BLaER1 treated with 17β-estradiol and CSF1 and Interleukin-3, amounts not matched to agents 10 nM and 100 nM (cell line): Measurements from ENCODE around the gene UBE2U.
A peak's percentile ranks its signal among the peaks of the same experiment; 100 is the strongest.
"Not testable (repeated sequence)": the region's sequence is repeated elsewhere in the genome, so short reads cannot be mapped to it uniquely, and the experiment has no call there.

Experiments
- H3K27ac ChIP-seq, 11 experiments: shearing (Covaris generic); formaldehyde crosslinking; 2 replicates each; pipeline ENCODE4 v1.8.1; 2022
- H3K27me3 ChIP-seq, 11 experiments: shearing (Covaris generic); formaldehyde crosslinking; 2 replicates each; pipeline ENCODE4 v1.8.1; 2022
- H3K36me3 ChIP-seq, 11 experiments: shearing (Covaris generic); formaldehyde crosslinking; 2 replicates each; pipeline ENCODE4 v1.8.1; 2022
- H3K4me1 ChIP-seq, 10 experiments: shearing (Covaris generic); formaldehyde crosslinking; 2 replicates each; pipeline ENCODE4 v1.8.1; 2022
- H3K4me2 ChIP-seq, 11 experiments: shearing (Covaris generic); formaldehyde crosslinking; 2 replicates each; pipeline ENCODE4 v1.8.1; 2022
- H3K4me3 ChIP-seq, 10 experiments: shearing (Covaris generic); formaldehyde crosslinking; 2 replicates each; pipeline ENCODE4 v1.8.1; 2022
- H3K9ac ChIP-seq, 11 experiments: shearing (Covaris generic); formaldehyde crosslinking; 2 replicates each; pipeline ENCODE4 v1.8.1; 2022
- H3K9me3 ChIP-seq, 11 experiments: shearing (Covaris generic); formaldehyde crosslinking; replicated peaks in 1 of 11; 2 replicates each; pipeline ENCODE4 v1.8.1; 2022
- H4K20me1 ChIP-seq, 11 experiments: shearing (Covaris generic); formaldehyde crosslinking; 2 replicates each; pipeline ENCODE4 v1.8.1; 2022
- Cebpa-rat ChIP-seq, 11 experiments: shearing (Covaris generic); IDR thresholded peaks; 2 replicates each; pipeline ENCODE4 v1.8.1; 2022

UBE2U gene

DNA sequence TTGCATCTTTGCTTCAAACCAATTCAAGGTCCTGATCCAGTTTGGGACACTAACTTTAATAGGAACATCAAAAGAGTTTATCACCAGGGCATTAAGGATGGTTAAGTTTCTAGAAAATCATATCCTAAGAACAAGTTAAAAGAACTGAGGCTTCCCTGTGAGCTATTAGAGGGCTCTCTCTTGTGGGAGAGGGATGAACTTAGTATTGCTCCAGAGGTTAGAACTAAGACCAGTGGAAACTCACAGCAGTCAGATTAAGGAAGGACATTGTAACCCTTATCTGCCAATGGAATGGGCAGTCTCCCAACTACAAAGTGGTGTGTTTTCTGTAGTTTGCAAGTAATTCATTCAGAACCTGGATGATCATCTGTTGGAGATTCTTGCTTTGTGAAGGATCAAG, 36.8 kb downstream of the UBE2U start:
- Histone ChIP-seq H3K9ac (no peak overlapping the region), H4K20me1 (no peaks in the 10 kb centered on the region), H3K4me3 (no peak overlapping the region), H3K4me2 (peak overlapping the region in 3 of 11 experiments; percentile 46 to 55 (median 47); a peak in 4 of 22 replicates), H3K36me3 (no peaks in the 10 kb centered on the region), H3K27me3 (no peaks in the 10 kb centered on the region), H3K9me3 (no peaks in the 10 kb centered on the region), H3K4me1 (peaks cover 9 to 45% (median 17%) of the 10 kb centered on the region in 10 experiments), H3K27ac (peak overlapping the region in 1 of 11 experiments; percentile 48; a peak in 3 of 22 replicates)
- no peak for TF ChIP-seq Cebpa-rat (IDR thresholded peaks at IDR 0.05)

DNA sequence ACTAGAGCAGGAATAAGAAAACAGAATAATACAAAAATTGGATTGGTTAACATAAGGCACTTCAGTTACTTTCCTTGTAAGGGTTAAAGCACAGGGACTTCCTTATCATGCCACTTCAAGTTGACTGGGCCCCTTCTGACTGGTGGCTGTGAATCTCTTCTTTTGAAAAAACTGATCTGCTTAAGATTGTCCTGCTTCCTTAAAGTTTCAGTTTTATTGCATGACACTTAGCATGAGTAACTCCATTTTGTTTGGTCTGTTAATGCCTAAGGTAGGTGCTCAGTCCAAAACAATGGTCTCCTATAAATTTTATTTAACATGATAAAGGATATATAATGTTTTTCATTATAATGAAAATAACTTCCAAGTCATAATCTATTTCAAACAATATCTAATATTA, 37.6 kb downstream of the UBE2U start:
- Histone ChIP-seq H3K4me3 (no peak overlapping the region), H3K36me3 (no peaks in the 10 kb centered on the region), H3K27me3 (no peaks in the 10 kb centered on the region), H3K4me1 (peaks cover 14 to 51% (median 23%) of the 10 kb centered on the region in 10 experiments), H4K20me1 (no peaks in the 10 kb centered on the region), H3K4me2 (peak overlapping the region in 5 of 11 experiments; percentile 21 to 55 (median 46); a peak in 7 of 22 replicates), H3K27ac (peak overlapping the region in 1 of 11 experiments; percentile 3; a peak in 1 of 22 replicates), H3K9me3 (no peaks in the 10 kb centered on the region), H3K9ac (no peak overlapping the region)
- TF ChIP-seq Cebpa-rat (IDR thresholded peaks at IDR 0.05) = no peak

DNA sequence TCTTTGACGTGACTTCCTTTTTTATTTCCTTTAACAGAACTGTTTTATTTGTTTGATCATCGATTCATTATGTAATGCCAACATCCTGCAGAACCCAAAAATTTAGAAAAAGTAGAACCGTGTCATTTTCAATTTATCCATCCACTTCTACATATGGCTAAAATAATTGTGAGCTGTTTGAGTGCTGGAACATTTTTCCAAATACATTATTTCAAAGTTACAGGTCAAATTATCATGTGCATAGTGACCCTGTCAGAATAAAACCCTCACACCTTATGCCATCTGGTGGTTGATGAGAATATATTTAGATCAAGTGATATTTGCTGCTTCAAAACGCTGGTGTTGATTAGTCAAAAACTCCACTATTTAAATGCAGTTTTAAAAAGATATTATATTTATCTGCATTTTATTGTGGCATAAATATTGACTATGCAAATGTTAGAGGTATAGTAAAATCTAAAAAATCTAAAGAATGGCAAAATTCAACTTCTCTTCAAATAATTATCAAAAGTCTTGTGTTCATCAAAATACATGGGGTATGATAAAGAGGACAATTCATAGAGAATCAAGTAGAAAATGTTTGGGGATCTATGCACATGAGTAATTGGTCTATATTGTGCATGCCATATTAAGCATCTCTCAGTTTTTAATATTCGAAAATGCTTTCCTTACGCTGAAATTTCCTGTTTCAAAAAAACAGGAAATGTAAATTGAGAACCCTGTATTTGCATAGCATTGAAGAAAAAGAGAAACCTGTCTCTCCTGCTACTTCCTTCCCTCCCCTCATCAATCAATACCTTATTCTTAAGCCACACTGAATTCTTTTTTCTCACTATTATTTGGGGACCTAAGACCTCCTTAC, 39.7 kb downstream of the UBE2U start:
- H4K20me1 ChIP-seq = no peaks in the 10 kb centered on the region
- no peaks in the 10 kb centered on the region for H3K9me3 ChIP-seq
- H3K4me1 ChIP-seq = peaks cover 14 to 41% (median 23%) of the 10 kb centered on the region in 10 experiments
- H3K4me2 ChIP-seq = peak overlapping the region; percentile 42 to 72 (median 62); a peak in 21 of 22 replicates
- no peak for TF ChIP-seq Cebpa-rat (IDR thresholded peaks at IDR 0.05)
- peak overlapping the region in 1 of 11 experiments; percentile 14; a peak in 1 of 22 replicates for H3K9ac ChIP-seq
- H3K4me3 ChIP-seq = no peak overlapping the region
- no peaks in the 10 kb centered on the region for H3K36me3 ChIP-seq
- no peaks in the 10 kb centered on the region for H3K27me3 ChIP-seq
- peak overlapping the region in 2 of 11 experiments; percentile 25 to 45; a peak in 2 of 22 replicates for H3K27ac ChIP-seq

DNA sequence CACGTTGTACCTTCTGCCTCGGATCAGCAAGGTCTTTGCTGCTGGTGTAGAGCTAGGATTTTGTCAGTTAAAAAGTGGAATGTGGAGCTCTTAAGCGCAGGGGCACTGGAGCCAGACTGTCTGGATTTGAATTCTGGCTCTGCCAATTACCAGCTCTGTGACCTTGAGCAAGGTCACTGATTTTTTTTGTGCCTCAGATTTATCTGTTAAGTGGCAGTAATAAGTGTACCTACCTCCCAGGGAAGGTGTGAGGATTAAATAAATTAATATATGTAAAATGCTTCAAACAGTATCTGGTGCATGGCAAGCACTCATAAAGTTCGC, 40.3 kb downstream of the UBE2U start:
- Histone ChIP-seq H3K27me3 (no peaks in the 10 kb centered on the region), H3K4me3 (no peak overlapping the region), H3K9me3 (no peaks in the 10 kb centered on the region), H4K20me1 (no peaks in the 10 kb centered on the region), H3K9ac (peak overlapping the region in 1 of 11 experiments; percentile 14; a peak in 1 of 22 replicates), H3K4me2 (peak overlapping the region; percentile 42 to 72 (median 62); a peak in 21 of 22 replicates), H3K27ac (peak overlapping the region in 2 of 11 experiments; percentile 25 to 45; a peak in 2 of 22 replicates), H3K36me3 (no peaks in the 10 kb centered on the region), H3K4me1 (peaks cover 14 to 41% (median 23%) of the 10 kb centered on the region in 10 experiments)
- TF ChIP-seq Cebpa-rat (IDR thresholded peaks at IDR 0.05) = no peak

DNA sequence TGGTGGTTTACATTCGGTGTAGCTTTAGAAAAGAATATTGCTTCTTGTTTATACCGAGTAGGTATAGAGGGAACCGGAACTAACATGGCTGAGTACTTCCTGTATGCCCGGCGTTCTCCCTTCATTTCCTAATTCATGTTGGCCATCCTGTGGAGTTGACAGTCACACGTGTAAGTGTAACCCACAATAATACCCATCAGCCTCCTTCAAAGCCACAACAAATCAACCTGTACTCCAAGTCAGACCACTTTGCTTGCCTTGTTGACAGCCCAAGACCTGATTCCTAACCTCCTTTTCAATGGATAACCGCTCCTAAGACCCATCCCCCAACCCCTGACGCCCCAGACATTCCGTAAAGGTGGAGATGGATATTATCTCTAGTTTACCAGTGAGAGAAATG, 42.1 kb downstream of the UBE2U start:
- H3K4me2 ChIP-seq = peak overlapping the region; percentile 26 to 77 (median 64)
- no peak for TF ChIP-seq Cebpa-rat (IDR thresholded peaks at IDR 0.05)
- no peaks in the 10 kb centered on the region for H3K9me3 ChIP-seq
- peak overlapping the region in 3 of 11 experiments; percentile 5 to 34 (median 31); a peak in 4 of 22 replicates for H3K27ac ChIP-seq
- H3K4me1 ChIP-seq = peaks cover 14 to 39% (median 21%) of the 10 kb centered on the region in 10 experiments
- peak overlapping the region in 2 of 10 experiments; percentile 22 to 29; a peak in 1 of 20 replicates for H3K4me3 ChIP-seq
- no peaks in the 10 kb centered on the region for H4K20me1 ChIP-seq
- no peak overlapping the region for H3K9ac ChIP-seq
- no peaks in the 10 kb centered on the region for H3K36me3 ChIP-seq
- no peaks in the 10 kb centered on the region for H3K27me3 ChIP-seq

DNA sequence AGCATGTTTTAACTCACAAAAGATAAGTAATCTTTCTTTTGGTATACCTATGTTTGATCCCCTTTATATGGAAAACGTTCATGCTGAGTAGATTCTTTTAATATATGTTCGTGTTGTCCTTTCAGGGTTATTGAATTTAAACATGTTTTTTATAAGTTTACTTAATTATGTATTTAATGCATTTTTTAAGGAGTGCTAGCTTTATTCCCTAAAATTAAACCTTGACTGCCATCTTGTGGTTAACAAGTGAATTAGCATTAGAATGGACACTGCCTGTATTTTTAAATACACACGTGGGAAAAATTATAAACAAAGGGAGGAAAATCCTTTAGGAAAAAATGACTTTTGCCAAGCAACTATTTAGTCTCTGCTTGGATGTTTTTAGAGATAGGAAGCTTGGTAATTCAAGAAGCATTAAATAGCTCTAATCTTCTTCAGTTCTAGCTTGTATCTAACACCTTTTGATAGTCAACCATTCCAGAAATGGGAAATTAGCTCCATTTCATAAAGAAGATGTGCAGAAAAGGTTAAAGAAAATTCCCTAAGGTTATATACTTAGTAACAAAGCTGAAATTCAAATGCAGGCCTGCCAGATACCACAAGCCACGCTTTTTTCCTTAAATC, 43.0 kb downstream of the UBE2U start:
- H3K4me2 ChIP-seq = no peak overlapping the region
- no peak overlapping the region for H3K27ac ChIP-seq
- no peak for TF ChIP-seq Cebpa-rat (IDR thresholded peaks at IDR 0.05)
- no peaks in the 10 kb centered on the region for H4K20me1 ChIP-seq
- H3K36me3 ChIP-seq = no peaks in the 10 kb centered on the region
- peaks cover 13 to 31% (median 16%) of the 10 kb centered on the region in 10 experiments for H3K4me1 ChIP-seq
- H3K9me3 ChIP-seq = no peaks in the 10 kb centered on the region
- no peak overlapping the region for H3K9ac ChIP-seq
- no peak overlapping the region for H3K4me3 ChIP-seq
- no peaks in the 10 kb centered on the region for H3K27me3 ChIP-seq

DNA sequence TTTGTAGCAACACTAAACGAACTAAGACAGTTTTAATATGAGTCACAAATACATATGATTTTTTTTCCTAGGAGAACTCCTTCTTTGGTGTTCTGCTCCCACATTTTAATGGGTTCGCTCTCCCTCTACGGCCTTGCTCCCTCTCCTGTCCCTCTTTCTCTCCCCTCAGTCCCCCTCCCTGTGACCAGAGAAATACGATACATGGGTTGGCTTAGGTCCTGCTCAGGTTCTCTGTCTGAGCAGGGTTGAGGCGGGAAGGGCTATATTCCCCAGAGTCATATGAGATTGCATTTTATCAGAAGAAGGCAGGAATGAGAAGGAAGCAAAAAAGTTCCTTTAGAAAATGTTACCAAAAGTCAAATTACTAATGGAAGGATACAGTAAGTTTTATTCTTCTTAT, 44.6 kb downstream of the UBE2U start:
- H3K4me2 ChIP-seq = no peak overlapping the region
- peaks cover 0 to 11% (median 7%) of the 10 kb centered on the region in 11 experiments; a peak in 14 of 22 replicates for H3K9me3 ChIP-seq
- no peaks in the 10 kb centered on the region for H4K20me1 ChIP-seq
- no peaks in the 10 kb centered on the region for H3K27me3 ChIP-seq
- H3K4me3 ChIP-seq = no peak overlapping the region
- TF ChIP-seq Cebpa-rat (IDR thresholded peaks at IDR 0.05) = no peak
- H3K9ac ChIP-seq = no peak overlapping the region
- no peaks in the 10 kb centered on the region for H3K36me3 ChIP-seq
- H3K27ac ChIP-seq = no peak overlapping the region
- peaks cover 13 to 19% (median 16%) of the 10 kb centered on the region in 10 experiments for H3K4me1 ChIP-seq

DNA sequence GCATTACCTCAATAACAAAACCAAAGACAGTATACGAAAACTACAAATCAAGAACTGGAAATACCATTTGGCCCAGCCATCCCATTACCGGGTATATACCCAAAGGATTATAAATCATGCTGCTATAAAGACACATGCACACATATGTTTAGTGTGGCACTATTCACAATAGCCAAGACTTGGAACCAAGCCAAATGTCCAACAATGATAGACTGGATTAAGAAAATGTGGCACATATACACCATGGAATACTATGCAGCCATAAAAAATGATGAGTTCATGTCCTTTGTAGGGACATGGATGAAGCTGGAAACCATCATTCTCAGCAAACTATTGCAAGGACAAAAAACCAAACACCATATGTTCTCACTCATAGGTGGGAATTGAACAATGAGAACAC, 47.0 kb downstream of the UBE2U start:
- not testable (repeated sequence) for H3K36me3 ChIP-seq, H3K27me3 ChIP-seq, H4K20me1 ChIP-seq, H3K9ac ChIP-seq, H3K27ac ChIP-seq, H3K4me3 ChIP-seq, H3K4me2 ChIP-seq, H3K4me1 ChIP-seq
- H3K9me3 ChIP-seq = peaks cover 9 to 31% (median 26%) of the 10 kb centered on the region in 11 experiments; a peak in 20 of 22 replicates

DNA sequence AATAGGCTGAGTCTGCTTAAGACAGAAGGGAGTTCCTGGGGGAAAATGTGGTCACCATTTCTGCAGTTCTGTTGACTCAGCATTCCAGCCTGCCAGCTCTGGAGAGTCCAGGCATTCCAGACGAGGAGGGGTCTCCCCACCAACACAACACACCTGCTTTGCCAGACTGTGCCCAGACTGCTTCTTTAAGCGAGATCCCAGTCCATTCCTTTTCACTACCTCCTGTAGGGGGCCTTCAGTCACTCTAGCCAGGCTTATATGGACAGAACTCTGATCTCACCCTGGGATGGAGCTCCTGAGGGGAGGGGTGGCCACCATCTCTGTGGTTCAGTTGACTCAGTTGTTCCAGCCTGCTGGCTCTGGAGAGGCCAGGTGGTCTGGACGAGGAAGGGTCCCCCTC, 48.5 kb downstream of the UBE2U start:
- Histone ChIP-seq H3K4me3 (no peak overlapping the region), H3K9ac (no peak overlapping the region), H4K20me1 (no peaks in the 10 kb centered on the region), H3K36me3 (no peaks in the 10 kb centered on the region), H3K4me2 (no peak overlapping the region), H3K9me3 (peaks cover 9 to 31% (median 26%) of the 10 kb centered on the region in 11 experiments; a peak in 20 of 22 replicates), H3K27ac (no peak overlapping the region), H3K4me1 (no peaks in the 10 kb centered on the region), H3K27me3 (no peaks in the 10 kb centered on the region)
- TF ChIP-seq Cebpa-rat (IDR thresholded peaks at IDR 0.05) = no peak

DNA sequence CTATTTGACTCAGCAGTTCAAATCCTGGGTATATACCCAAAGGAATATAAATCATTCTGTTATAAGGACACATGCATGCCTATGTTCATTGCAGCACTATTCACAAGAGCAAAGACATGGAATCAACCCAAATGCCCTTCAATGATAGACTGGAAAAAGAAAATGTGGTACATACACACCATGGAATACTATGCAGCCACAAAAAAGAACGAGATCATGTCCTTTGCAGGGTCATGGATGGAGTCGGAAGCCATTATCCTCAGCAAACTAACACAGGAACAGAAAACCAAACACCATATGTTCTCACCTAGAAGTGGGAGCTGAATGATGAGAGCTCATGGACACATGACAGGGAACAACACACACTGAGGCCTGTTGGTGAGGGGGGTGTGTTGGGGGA, 53.8 kb downstream of the UBE2U start:
- H4K20me1 ChIP-seq, H3K27ac ChIP-seq, H3K36me3 ChIP-seq, H3K4me1 ChIP-seq, H3K9ac ChIP-seq, H3K27me3 ChIP-seq, H3K4me3 ChIP-seq, H3K4me2 ChIP-seq: not testable (repeated sequence)
- peaks cover 13 to 34% (median 25%) of the 10 kb centered on the region in 11 experiments; a peak in 20 of 22 replicates for H3K9me3 ChIP-seq

DNA sequence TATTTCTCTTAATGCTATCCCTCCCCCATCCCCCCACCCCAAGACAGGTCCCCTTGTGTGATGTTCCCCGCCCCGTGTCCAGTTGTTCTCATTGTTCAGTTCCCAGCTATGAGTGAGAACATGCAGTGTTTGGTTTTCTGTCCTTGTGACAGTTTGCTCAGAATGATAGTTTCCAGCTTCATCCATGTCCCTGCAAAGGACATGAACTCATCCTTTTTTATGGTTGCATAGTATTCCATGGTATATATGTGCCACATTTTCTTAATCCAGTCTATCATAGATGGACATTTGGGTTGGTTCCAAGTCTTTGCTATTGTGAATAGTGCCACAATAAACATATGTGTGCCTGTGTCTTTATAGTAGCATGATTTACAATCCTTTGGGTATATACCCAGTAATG, 55.0 kb downstream of the UBE2U start:
- H3K27me3 ChIP-seq, H4K20me1 ChIP-seq, H3K4me3 ChIP-seq, H3K9ac ChIP-seq, H3K27ac ChIP-seq, H3K4me2 ChIP-seq, H3K4me1 ChIP-seq, H3K36me3 ChIP-seq: not testable (repeated sequence)
- peaks cover 10 to 26% (median 18%) of the 10 kb centered on the region in 11 experiments; a peak in 20 of 22 replicates for H3K9me3 ChIP-seq
